Measurements from ENCODE around the gene TMEM165.

DNA sequence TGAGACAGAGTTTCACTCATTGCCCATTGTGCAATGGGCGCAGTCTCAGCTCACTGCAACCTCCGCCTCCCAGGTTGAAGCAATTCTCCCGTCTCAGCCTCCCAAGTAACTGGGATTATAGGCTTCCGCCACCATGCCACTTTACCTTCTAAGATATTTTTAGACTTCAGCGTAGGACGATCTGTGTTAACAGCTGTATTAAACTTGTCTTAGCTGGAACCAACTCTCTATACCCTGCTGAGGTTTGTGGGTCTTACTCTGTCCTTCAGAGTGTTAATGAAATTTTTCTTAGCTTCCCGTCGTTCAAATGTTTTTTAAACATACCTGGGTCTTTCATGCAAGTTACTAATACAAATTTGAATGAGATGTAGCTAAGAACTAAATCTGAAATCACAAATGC is 14.7 kb downstream of the TMEM165 start:
- TF ChIP-seq POLR2A (IDR thresholded peaks at IDR 0.05; ENCODE audit: low read depth) (no peak), POLR2AphosphoS5 (IDR thresholded peaks at IDR 0.05) (no peak), EP300 (IDR thresholded peaks at IDR 0.05) (no peak)
- TF ChIP-seq, protein P1, sequence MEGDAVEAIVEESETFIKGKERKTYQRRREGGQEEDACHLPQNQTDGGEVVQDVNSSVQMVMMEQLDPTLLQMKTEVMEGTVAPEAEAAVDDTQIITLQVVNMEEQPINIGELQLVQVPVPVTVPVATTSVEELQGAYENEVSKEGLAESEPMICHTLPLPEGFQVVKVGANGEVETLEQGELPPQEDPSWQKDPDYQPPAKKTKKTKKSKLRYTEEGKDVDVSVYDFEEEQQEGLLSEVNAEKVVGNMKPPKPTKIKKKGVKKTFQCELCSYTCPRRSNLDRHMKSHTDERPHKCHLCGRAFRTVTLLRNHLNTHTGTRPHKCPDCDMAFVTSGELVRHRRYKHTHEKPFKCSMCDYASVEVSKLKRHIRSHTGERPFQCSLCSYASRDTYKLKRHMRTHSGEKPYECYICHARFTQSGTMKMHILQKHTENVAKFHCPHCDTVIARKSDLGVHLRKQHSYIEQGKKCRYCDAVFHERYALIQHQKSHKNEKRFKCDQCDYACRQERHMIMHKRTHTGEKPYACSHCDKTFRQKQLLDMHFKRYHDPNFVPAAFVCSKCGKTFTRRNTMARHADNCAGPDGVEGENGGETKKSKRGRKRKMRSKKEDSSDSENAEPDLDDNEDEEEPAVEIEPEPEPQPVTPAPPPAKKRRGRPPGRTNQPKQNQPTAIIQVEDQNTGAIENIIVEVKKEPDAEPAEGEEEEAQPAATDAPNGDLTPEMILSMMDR (IDR thresholded peaks at IDR 0.05), result no peak
